CMK (cell line): Measurements from ENCODE around the gene LHX4.

Source experiments
- DNase-seq: peaks from one replicate; pipeline ENCODE4 v3.0.0-alpha.2; 2010; ENCODE audit warnings: low read depth

Gene LHX4

DNA sequence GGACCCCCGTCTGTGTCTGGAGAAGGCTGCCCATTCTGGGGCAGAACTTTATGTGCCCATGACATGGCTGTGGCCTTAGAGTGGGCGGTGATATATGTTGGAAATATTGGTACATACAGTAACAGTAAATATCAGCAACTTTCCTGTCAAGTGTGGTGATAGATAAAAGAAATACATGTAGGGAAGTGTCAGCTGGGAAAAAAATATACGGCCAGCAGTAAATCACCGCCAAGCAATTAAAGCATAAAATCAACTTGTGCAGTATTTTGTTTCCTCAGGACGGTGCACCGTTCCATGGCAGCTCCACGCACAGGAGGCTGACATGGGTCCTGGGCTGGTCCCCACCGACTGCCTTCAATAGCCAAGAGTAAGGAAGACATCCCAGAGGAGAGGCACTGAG is 27.4 kb downstream of the LHX4 start:
- DNase-seq = no peak

DNA sequence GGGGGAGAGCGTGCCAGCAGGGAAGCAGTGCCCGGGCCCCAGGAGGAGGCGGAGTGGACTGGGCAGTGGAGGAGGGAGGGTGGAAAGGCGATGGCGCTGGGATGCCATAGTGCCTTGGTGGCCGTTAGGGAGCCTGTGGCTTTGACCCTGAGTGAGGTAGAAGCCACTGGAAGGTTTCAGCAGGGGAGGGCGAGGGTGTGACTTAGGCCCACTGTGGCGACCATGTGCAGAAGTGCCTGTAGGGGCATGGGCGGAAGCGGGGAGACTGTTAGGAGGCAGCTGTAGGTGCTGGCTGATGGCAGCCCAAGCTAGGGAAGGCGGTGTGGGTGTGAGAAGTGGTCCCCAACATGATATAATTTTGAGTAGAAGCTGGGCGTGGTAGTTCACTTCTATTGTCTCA is 28.2 kb downstream of the LHX4 start:
- DNase-seq = no peak

GRCh38 chr1:180258935-180259334 is 28.9 kb downstream of the LHX4 start:
- no peak for DNase-seq

- DNase-seq = no peak
These were observed 29.6 kb downstream of the LHX4 start for GRCh38 chr1:180259431-180260338.

DNA sequence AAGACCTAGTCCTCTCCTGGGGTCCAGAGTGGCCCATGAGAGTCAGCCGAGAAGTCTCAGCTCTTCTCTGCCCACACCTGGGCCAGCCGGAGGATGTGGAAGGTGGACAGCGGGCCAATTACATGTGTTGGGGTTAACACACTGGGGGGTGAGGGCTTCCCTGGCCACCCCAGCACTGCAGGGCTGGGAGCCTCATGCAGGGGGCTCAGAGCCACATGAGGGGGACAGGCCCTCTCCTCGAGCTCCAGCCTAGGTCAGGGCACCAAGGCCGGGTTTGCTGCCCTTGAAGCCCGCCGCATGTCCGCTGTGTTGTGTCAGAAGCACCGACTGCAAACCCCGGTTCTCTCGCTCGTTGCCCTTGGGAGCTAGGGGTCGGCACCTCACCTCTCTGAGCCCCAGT is 30.5 kb downstream of the LHX4 start:
- DNase-seq = no peak

DNA sequence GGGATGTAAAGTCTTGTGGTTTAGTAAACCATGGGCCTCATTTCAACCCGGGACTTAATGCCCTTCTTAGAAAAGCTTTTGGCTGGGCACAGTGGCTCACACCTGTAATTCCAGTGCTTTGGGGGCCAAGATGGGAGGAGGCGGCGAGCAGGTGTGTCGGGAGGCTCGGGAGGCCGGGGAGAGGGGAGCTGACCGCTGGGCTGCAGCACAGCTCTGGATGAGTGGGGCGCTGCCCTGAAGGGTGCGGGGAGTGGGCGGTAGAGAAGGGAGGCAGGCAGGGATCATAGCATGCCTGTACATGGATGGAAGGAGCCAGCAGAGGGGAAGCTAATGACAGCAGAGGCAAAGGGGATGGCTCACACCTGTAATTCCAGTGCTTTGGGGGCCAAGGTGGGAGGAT is 31.0 kb downstream of the LHX4 start:
- no peak for DNase-seq

GRCh38 chr1:180261524-180262155 is 31.6 kb downstream of the LHX4 start:
- no peak for DNase-seq

DNA sequence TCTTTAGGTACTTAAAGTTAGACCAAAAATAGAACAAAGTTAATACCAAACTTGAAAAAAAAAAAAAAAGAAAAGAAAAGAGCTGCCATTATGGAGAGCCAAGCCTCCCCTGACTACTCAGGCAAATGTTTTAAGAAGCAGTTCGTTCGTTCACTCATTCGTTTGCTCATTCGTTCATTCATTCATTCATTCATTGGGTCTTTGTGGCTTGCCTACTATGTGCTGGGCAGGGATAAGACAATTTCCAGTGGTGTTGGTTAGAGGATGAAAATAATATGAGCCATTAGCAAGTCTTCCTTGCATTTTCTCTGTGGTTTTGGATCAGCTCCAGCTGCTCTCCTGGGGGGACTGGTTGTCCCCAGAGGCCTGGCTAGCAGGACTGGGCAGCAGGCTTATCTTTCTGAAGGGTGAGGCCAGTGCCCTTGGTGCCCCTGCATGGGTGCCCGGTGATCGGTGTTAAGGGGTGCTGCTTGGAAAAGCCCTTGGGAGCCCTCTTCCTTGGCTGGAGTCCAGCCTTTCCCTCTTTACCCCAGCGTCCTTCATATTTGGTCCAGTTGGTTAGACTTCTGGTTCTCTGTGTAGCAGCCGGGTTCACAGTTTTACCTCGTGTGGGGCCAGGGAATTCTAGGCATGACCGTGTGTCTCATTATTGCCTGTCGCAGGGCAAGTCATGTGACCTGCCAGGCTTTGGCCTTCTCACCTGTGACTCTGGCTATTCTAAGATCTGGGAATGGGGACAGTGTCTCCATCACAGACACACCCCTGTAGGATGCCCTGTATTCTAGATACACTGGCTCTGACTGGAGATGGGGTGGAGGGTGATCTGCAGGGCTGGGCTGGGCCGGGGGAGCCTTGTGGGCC is 32.8 kb downstream of the LHX4 start:
- DNase-seq = no peak

DNA sequence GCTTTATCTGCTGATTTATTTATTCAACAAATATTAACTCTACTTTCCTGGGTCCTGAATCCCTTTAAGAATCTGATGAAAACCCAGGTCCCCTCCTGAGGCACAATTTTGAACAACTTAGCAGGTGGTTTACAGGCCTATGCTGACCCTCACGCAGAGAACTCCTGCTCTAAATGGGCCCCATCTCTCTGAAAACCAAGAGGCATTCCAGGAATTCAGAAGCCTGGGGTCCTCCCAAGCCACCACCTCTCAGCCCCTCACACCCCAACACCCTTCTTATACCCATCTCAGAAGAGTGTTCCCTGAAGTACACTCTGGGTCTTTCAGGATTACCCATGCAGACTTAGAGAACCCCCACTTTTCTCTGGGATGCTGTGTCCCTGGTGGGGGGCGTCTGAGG is 34.5 kb downstream of the LHX4 start:
- DNase-seq = no peak

- DNase-seq = no peak
These were observed 35.1 kb downstream of the LHX4 start for GRCh38 chr1:180265201-180265600.

DNA sequence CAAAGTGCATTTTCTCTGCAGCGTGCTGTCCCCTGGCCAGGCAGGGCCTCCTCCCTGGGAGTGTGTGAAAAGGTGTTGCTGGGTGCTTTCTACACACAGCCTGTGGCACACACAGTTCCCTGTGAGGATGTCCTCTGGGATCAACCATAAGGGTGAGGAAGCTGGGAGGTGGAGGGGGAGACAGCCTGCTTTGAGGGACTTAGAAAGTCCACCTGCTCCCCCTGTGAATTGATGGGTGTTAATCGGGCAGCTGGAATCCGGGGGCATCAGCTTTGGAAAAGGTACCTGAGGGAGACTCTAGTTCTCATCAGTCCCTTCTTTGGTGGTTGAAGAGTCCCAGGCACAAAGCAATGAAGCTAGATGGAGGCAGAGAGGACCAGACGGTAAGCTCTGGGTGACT is 35.8 kb downstream of the LHX4 start:
- no peak for DNase-seq

DNA sequence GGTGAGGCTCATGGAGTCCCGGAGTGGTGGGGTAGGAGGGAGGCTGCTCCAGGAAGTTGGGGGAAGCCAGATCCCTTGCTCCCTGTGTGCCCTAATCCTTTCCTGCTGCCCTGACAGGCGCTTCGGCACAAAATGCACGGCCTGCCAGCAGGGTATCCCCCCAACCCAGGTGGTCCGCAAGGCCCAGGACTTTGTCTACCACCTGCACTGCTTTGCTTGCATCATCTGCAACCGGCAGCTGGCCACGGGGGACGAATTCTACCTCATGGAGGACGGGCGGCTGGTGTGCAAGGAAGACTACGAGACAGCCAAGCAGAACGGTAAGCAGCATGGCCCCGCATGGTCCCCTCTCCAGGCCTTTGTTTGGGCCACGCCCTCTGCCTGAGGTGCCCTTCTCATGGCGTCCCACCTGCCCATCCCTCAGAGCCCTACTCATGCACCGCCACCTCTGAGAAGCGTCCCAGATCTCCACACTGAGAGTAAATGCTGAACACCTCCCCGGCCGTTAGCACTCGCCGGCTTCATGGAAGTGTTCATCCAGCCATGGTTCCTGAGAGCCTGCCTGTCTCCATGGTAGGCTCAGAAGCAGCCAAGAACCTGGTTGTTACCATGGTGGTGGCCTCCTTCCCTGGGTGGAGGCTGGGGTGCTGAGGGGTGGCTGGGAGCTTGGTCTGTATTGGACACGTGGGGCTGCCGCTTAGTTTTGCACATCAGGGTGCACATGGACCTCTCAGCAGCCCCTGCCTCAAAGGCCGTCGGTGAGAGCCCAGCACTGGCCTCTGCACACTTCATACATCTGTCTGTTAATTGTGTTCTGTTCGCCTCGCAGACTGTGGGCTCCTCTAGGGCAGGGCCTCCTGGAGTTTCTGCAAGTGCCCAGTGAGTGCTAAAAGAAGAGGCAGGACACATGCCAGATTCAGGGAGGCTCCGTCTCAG is 36.5 kb downstream of the LHX4 start:
- no peak for DNase-seq

DNA sequence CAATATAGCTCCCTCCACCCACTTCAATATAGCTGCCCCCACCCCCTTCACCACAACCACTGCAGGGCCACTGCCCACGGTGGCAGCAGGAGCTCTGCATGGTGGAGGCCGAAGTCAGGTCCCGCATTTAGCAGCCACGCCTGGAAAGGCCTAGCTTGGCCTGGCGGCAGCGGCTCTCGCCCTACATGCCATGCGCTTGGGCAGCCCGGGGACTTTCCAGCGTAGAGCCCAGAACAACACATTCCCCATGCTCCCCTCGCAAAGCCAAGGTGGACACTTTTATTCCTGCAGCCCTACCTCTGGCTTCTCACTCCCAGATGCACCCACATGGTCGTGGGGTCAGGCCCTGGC is 37.1 kb downstream of the LHX4 start:
- no peak for DNase-seq

DNA sequence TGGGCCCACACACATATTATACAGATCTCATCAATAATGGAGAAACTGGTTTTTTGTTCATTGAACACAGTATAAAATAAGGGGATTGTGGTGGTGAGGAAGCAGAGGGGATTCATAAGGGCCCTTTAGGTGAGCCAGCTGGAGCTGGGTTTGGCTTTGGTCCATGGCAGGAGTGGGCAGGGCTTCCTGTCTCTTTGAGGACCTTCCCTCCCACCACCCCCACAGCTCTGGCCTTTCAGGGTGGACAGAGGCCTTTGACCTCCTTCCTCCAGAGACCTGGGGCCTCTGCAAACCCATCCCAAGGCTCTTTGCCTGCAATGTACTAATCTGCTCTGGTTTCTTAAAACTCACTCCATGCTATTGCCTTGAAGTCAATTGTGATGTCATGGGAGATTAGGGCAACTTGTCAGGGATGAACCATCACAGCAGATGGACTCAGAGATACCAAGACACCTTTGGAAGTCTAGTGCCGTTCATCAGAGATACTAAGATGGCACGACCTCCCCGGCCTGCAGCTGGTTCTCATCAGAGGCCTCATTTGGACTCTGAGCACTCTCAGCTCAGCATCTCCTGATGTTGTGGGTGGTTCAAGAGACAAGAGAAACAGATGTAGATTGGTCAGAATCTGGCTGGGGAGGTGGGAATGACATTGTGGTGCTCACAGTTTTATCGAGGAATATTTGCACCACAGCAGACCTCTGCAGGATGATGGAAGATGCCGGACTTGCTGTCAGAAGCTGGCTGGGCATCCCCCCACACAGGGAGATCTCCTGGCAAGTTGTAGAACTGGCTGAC is 37.9 kb downstream of the LHX4 start:
- no peak for DNase-seq

DNA sequence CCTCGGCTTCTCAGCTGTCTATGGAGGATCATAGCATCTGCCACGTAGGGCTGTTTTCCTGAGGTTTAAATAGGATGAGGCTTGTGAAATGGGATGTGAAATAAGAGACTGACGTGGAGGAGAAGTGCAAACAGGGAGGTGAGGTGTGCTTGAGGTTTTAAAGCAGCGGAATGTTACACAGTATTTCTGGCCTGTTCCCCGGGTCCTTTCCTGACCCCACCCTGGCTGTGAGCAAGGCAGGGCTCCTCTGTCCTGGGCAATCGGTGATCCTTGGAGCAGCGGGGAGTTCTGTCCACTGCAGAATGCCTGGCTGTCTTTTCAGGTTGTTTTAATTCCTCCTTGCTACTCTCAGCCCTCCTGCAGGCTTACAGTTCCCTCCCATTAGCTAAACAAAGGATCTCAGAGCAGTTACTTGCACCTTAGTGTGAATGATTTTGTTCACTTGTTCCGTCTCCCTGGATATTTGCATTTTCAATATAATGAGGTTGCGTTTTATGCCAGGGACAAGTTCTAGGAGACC is 38.6 kb downstream of the LHX4 start:
- no peak for DNase-seq

- no peak for DNase-seq
These were observed 39.8 kb downstream of the LHX4 start for GRCh38 chr1:180269645-180270529.

DNA sequence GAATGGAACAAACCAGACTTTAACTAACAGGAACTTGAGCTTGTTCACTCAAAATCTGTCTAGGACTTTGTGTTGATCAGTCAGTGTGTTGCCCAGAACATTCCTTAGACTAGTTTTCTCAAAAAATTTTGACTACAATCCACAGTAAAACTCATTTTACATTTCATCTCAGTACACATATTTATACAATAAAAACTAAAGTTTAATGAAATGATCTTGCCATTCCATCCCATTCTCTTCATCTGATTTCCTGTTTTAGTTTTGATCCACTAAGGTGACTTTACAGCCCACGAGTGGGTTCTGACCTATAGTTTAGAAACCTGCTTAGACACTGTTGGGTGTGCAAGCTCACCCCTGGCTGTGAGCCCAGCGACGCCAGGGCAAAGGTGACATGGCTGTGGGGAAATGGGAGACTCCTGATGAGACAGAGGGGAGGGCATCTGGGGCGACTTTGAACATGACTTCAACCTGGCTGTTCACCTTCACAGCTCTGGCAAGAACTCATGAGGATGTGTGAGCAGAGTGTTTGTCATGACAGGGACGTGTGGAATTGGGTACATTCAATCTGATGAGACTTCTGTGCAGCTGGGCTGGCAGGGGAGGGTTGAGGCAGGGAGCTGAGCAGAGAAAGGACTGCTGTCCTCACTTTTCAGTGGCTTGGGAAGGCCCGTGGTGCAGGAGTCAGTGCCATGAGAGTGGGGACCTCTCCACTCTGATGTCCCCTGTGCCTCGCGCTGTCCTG is 40.6 kb downstream of the LHX4 start:
- no peak for DNase-seq

DNA sequence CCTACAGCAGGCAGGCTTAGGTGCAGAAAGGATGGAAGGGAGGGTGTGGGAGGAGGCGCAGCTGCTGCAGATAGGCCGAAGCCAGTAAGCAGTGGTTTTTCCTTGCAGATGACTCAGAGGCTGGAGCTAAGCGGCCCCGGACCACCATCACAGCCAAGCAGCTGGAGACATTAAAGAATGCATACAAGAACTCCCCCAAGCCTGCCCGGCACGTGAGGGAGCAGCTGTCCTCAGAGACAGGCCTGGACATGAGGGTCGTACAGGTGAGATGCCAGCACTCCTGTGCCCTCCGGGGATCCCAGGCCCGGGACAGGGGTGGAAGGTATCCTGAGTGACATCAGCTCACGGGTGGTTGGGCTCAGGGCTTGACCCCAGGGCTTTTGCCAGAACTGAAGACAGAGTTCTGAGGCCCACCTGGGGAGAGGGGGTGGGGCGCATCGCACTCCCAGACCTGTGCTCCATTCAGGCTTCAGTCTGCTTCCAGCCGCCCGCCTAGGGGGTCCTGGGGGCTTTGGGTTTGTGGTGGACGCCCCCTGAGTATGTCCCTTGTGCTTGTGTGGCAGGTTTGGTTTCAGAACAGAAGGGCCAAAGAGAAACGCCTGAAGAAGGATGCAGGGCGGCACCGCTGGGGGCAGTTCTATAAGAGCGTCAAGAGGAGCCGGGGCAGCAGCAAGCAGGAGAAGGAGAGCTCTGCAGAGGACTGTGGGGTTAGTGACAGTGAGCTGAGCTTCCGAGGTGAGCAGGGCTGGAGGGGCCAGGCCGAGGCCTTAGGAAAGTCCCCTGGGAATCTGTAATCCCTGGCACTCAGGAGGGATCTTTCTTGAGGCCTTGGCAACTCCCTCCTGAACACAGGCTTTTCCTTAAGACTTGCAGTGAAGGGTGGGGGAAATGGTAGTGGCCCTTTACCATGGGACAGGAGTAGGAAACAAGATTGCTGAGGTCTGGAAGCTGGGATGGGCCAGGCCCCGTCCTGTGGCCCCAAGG is 41.5 kb downstream of the LHX4 start:
- DNase-seq = no peak
